C1 segment of cervical spinal cord (tissue), 14 donors: ENCODE measurements around the gene SLC6A12.

Source experiments
- DNase-seq, 14 donors: peaks; one replicate each; lab custom pipeline; 2025; lab: John Stamatoyannopoulos, UW

Gene SLC6A12

DNA sequence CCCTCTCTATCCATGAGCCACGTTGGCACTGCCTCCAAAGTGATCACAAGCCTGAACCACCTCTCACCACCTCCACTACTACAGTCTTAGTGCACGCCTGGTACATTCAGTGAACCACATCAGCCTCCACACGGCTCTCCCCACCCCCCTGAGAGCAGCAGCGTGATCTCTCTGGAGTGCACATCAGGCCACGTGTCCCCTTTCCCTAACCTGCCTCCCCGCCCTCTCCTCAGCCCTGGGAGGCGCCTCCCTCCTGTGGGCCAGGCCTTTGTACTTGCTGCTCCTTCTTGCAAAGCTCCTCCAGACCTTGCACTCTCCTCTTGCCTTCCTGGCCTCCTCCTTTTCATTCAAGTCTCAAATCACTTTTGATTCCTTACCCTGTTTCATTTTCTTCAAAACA is 49.8 kb downstream of the SLC6A12 start:
- DNase-seq, result no peak

DNA sequence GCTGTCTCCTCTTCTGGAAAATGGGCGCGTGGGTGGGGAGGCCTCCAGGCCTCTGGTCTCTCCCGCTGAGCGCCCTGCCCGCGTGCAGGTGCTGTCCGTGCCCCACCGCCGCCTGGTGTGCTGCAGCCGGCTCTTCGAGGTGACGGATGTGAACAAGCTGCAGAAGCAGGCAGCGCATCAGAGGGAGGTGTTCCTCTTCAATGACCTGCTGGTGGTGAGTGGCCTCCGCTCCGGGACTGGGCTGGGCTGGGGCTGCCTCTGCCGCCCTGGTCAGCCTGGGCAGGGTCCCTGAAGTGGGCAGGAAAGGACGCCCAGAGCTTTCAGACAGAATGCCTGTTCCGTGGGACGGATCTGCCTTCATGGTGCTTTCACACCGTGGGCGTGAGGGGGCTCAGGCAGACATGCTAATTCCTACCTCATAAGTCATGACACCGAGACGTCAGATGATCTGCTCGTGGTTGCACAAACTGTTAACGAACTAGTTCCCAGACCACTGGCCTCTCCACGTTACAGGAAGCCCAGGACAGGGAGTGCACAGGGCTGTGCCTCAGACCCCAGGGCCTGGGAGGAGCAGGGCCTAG is 50.5 kb downstream of the SLC6A12 start:
- no peak for DNase-seq

DNA sequence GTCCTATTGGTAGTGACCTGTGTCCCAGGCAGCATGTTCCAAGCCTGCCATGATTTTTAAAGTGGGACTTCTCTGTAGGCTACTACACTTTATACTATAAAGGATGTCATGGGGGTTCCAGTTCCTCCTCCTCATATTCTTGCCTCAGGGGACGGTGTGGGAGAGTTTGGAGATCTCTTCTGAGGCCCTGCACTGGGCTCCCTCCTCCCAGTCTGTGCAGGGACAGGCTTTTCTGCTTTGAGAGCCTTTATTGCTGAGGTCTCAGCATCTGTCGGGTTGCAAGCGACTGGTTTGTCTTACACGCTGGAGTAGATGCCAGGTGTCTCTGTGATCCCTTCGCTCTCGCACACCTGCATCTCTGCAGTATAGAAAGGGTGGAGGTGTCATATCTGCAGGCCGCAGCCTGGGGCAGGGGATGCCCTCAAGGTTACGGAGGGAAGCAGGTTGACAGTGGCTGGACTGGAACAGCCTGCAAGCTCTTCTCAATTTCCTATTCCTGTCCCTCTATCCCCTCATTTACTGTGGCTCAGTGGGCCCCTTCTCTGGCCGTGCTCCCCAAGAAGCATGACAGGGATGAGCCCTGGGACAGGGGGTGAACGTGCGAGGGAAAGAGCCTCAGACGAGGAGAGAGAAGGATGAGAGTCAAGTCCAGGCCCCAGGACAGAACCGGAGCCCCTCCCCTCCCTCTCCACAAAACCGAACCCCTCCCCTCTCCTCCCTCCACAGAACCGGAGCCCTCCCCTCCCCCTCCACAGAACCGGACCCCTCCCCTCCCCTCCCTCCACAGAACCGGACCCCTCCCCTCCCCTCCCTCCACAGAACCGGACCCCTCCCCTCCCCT is 51.3 kb downstream of the SLC6A12 start:
- DNase-seq, result peak in 1 of 14 donors; percentile 26

DNA sequence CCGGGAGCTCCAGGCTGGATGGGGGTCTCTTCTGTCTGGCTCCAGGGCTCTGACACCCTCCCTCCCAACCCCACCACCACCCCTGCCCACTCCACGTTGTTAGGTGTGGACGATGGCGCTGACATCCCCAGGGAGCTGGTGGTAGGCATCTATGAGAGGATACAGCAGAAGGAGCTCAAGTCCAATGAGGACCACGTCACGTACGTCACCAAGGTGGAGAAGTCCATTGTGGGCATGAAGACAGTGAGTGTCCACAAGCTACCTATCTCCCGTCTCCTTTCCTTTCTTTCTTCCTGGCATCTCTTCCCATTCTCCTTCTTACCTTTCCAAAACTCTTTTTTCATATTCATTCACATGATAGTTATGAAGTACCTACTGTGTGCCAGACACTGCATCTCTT is 52.1 kb downstream of the SLC6A12 start:
- no peak for DNase-seq

DNA sequence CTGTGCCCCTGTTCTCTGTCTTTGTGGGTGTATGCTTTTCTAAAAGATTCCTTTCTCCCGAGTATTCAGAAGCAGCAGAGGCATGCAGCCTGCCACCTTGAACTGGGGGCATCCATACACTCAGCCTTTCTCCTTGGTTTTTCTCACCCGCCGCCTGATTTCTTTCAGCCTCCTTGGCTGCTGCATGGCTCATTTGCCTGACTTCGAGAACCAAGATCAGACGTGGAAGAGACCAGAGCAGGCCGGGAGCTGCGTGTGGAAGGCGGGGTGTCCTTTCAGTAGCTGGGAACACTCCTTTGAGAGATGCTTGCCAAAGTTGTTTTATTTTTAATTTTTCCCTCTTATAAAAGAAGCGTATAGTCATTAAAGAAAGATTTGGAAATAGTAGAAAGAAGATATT is 53.1 kb downstream of the SLC6A12 start:
- DNase-seq, result no peak

DNA sequence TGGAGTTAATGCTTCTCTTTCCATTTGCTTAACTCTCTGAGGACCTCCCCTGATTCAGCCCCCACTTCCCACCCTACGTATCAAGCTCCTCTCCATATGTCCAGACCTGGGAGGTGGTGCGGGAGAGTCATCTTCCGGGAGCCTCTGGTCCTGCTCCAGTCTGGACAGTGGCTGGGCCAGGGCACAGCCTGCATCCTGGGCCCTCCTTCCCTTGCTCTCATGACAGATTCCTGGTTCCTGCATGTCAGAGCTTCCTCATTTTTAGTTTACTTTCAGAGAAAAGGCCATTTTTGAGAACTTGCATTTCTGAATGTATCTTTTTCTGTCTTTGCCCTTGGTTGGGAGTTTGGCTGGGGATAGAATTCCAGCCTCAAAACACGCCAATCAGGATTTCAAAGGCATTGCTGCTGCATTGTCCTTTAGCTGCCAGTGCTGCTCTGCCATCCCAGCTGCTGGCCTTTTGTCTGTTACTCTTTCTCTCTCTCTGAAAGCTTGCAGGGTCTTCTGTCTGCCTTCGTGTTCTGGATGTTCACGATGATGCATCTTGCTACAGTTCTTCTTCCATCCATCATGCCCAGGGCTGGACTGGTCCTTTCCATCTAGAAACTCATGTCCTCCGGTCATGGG is 54.7 kb downstream of the SLC6A12 start:
- no peak for DNase-seq

DNA sequence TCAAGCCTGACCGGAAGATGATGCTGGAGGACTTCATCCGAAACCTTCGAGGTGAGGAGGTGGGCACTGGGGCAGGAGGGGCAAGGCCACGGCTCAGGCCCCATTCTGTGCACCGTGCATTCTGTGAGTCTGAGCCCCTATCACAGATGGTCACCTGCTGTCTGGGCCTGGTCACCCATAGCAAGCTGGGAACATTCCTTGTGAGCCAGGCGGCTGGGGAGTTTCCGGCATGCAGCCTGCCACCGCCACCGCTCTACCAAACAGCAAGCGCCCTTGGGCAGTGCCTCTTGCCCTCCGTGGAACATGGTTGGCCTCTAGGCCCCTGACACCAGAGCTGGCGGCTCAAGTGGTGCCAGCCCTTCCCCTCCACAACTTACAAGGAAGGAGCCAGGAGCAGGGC is 56.3 kb downstream of the SLC6A12 start:
- DNase-seq, result no peak

DNA sequence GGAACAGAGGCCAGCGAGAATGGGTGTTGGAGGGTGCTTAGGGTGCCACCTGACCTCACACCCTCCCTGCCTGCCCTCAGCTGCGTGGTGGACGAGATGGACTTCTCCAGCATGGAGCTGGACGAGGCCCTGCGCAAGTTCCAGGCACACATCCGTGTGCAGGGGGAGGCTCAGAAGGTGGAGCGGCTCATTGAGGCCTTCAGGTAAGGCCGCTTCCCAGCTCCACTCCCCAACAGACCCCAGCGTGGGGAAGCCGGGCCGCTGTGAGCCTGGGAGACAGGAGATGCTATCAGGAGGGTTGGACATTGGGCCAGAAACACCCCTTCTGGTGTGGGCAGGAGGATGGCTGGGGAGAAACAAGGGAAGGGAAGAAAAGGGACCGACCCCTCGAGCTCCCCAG is 57.0 kb downstream of the SLC6A12 start:
- no peak for DNase-seq

DNA sequence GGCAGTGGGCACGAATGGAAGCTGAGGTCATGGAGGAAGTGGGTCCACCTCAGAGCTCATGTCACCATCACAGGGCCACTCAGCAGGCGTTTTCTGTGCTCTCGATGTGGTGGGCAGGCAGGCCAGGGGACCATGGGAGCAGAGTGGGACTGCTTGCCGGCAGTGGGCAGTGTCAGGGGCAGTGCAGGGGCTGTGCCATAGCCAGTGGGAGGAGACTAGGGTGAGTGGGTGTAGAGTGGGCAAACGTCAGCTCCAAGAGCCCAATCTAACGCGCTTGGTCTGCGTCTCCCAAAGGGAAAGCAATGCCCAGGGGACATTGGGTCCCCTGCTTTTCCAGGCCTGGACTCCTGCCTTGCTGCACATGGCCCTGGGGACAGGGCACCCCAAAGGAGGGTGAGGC is 58.3 kb downstream of the SLC6A12 start:
- no peak for DNase-seq

DNA sequence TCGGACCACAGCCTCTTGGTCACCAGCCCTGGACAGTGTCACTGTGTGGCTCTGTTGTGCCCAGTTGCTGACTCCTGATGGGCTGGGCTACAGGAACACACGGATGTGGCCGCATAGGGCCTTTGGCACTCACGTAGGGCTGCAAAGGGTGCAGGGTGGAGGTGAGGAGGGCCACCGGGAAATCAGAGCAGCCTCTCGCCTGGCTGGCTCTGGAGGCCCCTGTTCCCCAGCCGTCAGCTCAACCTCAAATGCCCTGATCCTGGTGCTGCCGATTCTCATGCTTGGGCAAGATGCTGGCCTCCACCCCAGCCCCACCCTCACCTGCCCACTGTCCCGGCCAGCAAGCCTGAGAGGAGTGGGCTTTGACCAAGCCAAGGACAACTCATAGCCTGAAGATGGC is 59.0 kb downstream of the SLC6A12 start:
- DNase-seq, result no peak

DNA sequence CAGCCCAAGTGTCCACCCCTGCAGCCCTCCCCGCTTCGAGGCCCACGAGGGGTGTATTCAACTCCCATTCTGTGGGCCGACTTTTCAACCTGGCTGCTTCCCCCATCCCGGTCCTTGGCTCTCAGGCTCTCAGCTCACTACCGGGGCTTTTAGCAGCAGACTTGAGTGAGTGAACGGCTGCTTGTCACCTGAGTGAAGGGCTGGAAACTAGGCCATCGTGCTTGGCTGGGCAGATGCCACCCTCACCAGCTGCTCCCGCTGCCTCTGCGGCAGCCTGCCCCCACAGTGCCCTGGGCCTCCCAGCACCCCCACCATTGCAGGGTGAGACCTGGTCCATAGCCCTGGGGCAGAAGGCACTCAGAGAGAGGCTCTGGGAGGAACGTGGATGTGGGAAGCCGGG is 59.9 kb downstream of the SLC6A12 start:
- peak in 1 of 14 donors; percentile 43 for DNase-seq

DNA sequence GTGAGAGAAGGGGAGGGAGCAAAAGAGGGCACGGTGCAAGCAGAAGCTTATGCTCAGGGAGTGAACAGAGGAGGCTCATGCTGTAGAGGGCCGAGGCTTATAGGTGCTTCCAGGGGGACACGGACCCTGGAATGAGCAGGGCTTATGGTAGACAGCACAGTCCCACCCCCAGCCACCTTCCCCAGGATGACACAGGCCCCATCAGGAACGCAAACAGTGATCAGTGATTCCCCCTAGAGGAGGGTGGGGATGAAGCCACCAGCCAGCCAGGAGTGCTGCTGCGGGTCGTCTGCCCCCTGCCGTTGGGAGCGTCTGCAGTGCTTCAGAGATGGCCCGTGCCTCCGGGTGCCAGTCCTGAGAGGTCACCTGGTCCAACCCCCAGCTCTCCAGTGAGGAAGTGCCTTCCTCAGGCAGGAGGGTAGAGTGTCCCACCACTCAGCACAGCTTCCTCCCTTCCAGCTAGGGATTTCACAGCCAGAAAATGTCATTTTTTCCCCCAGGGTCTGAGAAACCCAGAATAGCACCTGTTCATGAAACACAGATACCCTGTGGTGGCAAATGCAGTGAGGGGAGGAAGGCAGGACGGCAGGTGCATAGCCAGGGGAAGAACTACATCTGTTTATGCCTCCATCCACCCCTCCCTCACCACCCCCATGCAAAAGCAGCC is 60.7 kb downstream of the SLC6A12 start:
- peak in 7 of 14 donors; percentile 10 to 39 (median 20) for DNase-seq

DNA sequence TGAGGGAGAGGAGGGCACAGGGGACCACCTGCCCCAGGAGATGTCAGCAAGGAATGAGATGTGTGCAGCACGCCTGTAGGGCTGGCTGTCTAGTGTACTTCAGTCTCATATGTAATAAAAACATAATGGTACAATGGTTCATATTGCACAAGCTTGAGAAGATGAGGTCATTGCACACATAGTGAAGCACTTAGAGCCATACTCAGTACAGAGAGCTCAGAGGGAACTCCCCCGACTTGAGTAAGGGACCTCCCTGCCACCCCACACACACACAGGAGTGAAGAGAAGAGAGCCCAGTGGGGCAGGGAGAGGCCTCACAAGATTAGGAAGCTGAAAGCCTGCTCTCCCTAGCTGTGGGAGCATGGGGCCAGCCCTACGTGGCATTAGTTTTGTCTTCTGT is 61.5 kb downstream of the SLC6A12 start:
- no peak for DNase-seq

DNA sequence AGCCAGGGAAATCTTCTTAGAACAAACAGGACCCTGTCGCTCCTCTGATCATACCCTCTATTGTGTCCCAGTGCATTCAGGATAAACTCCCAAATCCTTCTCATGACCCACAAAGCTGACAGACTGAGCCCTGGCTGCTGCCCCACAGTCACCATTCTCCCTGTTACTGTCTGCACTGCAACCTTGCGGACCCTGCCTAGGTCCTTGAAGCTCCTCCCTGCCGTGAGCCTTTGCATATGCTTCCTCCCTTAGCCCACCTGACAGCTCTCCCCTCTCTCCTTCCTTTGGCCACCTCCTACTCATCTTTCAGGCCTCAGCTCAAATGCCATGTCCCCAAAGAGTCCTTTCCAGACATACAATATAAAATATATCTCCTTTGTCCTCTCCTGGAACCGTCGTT is 62.4 kb downstream of the SLC6A12 start:
- DNase-seq, result no peak

DNA sequence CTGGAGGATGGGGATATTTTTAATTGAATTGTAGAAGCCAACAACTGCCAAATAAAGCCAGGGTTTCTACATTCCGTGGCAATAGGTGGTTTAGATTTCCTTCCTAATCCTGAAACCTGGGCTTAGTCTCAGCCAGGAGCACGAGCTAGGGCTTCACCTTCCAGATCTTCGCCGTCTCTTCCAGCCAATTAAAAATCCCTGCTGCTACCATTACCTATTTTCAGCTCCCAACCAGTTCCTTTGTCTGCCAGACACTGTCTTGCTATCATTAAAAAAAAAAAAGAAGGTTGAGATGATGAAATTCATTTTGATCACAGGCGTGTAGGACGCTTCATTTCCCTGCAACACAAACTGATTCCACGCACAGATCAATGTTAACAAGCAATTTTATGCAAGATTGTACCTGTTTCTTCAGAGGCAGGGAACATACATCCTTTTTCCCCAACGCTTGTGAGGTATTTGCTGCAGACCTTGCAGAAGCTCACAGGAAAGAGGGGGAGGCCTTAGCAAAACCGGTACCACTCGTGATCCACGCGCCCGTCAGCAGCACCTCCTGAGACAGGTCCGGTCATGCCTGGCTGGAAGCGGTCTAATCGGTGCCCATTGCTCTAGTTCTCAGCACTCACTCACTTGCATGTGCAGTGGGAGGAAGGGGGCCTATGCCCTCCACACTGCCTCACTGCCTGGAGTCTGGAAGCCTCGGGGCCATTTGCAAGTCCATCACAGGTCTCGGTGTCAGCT is 65.1 kb downstream of the SLC6A12 start:
- peak in 1 of 14 donors; percentile 42 for DNase-seq

DNA sequence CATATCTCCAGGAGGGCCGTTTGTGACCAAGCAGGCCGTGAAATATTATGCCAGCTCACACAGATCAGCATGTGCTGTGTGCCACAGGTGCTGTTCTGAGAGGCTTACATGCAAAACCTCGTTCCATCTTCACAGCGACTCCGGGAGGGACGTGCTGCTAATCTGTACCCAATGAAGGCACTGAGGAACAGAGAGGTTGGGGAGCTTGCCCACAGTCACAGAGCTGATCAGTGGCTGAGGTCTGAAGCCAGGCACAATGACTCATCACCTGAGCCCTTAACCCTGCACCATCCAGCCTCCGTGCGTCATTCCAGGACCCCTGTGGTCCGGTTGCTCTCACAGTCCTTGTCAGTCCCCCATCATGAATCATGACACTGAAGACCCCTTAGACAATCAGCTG is 66.7 kb downstream of the SLC6A12 start:
- no peak for DNase-seq

DNA sequence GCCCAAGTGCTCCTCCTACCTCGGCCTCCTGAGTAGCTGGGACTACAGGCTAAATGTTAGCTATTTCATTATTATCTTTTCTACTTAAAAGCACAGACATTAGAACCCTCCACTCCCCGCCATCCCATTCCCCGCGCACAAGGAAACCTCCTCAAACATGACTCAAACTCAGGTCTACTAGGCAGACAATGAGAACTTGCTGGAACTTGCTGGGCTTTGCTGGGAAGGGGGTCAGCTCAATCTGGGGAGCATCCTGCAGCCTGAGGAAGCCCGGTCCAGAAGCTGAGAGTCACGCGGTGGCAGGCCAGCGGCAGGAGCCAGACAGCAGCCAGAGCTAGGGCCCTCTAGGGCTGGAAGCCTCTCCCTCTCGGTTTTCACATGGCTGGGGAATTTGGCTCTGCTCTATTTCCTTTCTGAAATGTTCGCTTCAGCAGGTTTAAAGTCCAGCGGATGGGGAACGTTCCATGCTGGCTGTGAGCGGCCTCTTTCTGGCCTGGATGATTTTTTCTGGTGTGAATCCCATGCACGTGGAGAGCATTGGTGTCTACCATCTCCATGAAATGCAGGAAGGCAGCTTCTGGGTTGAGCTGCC is 68.5 kb downstream of the SLC6A12 start:
- DNase-seq, result peak in 1 of 14 donors; percentile 48

DNA sequence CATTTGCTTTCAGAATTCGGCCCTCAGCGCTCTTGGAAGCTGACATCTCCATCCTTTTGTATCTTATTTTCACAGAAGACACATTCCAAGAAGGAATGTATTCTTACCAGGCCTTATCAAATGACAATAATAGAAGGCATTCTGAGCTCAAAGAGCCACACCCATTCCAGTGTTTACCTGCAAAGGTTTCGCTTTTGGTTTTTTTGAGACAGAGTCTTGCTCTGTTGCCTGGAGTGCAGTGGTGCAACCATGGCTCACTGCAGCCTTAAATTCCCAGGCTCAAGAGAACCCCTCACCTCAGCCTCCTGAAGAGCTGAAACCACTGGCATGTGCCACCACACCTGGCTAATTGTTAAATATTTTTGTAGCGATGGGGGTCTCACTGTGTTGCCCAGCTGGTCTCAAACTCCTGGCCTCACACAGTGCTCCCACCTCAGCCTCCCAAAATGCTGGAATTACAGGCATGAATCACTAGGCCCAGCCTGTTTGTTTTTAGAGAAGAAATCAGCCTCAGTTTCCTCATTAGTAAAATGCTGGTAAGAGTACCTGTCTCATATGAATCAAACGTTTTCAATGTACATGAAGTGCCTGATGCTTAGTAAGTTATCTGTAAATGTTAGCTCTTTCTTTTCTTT is 69.2 kb downstream of the SLC6A12 start:
- no peak for DNase-seq

DNA sequence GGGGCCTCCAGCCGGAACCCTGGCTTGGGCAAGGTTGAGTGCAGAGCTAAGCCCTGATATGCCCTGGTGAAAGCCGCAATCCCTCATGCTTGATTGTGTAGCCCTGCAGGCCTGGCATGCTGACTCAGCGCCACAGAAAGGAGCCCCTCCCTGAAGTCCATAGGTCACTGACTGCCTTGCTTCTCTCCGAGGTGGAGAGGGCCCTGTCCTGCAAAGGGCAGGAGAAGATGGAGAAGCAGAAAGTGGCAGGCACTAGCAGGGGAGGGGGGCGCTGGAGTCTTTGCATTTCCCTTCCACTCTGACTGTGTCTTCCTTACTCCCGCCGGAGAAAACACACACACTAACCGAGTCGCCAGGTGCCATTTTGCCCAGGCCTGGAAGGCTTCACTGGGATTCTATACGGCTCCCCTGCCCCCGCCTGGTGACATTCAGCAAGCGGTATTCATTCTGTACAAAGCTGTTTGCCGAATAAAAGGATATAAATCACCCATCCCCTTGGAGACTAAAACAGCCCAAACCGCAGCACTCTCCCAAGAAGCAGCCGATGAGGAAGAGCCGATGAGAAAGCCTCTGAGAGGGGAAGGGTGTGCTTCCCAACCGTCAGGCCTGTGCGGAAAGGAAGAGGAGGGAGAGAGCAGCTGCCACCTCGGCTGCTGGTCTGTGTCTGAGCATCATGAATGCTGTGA is 69.8 kb downstream of the SLC6A12 start:
- peak in 1 of 14 donors; percentile 66 for DNase-seq

DNA sequence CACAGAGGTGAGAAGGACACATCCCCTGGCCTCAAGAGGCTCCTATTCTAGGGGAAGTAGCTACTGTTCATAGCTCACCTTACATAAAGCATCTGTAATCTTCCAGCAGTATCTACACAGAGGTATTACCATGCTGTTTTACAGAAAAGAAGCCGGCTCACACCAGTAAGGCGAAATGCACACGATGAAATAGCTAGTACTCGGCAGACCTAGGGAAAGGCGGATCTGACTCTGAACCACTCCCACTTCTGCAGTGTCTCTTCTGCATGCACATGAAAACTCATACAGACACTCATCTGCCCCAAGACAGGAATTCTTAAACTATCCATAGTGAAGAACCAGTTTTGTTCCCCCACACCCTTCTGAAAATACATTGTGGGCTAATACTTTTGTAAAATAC is 73.8 kb downstream of the SLC6A12 start:
- DNase-seq, result no peak
